DND-41 (cell line): Measurements from ENCODE around the gene CSPG5.

ENCODE experiments used
- ATAC-seq: fragments of 200-7000 bp; cut with Tn5 transposase; 3 replicates; pipeline ENCODE4 v1.9.1; 2021; ENCODE audit warnings: low read depth; ENCODE audit not compliant: insufficient read depth
- DNase-seq: peaks from one replicate; pipeline ENCODE4 v3.0.0-alpha.2; 2020
- H2AFZ ChIP-seq: 2 replicates; pipeline ENCODE4 v1.6.0; 2012; ENCODE audit warnings: low read depth, low read length
- H3K27ac ChIP-seq: 2 replicates; pipeline ENCODE4 v1.5.1; 2012; ENCODE audit warnings: low read length, inconsistent platforms
- H3K27me3 ChIP-seq: fragments of 200-600 bp; sonication (generic); 2 replicates; pipeline ENCODE4 v1.6.0; 2012; ENCODE audit warnings: low read length, mild to moderate bottlenecking, inconsistent platforms; ENCODE audit not compliant: insufficient read depth, poor library complexity
- H3K36me3 ChIP-seq: 2 replicates; pipeline ENCODE4 v1.5.1; 2012; ENCODE audit warnings: low read length, inconsistent platforms; ENCODE audit not compliant: insufficient read depth
- H3K4me1 ChIP-seq: 2 replicates; pipeline ENCODE4 v1.5.1; 2012; ENCODE audit warnings: mild to moderate bottlenecking, low read length; ENCODE audit not compliant: insufficient read depth
- H3K4me2 ChIP-seq: 2 replicates; pipeline ENCODE4 v1.6.0; 2012; ENCODE audit warnings: mild to moderate bottlenecking, moderate library complexity, low read length, inconsistent platforms; ENCODE audit not compliant: insufficient read depth
- H3K4me3 ChIP-seq, 2 experiments: fragments of 200-600 bp in 1 of 2; shearing (Covaris generic) in 1 of 2; 2 replicates each; pipeline ENCODE4 v1.5.1; 2012 to 2016; ENCODE audit warnings: inconsistent platforms in 2 of 2, low read length in 2 of 2, mild to moderate bottlenecking in 2 of 2, low read depth in 1 of 2, moderate library complexity in 1 of 2
- H3K79me2 ChIP-seq: 2 replicates; pipeline ENCODE4 v1.6.0; 2012; ENCODE audit warnings: low read length, inconsistent platforms; ENCODE audit not compliant: insufficient read depth
- H3K9ac ChIP-seq: 2 replicates; pipeline ENCODE4 v1.6.0; 2012; ENCODE audit warnings: low read depth, mild to moderate bottlenecking, inconsistent platforms, low read length, moderate library complexity
- H3K9me3 ChIP-seq: 2 replicates; pipeline ENCODE4 v1.5.1; 2012; ENCODE audit warnings: low read length, moderate library complexity, mild to moderate bottlenecking, inconsistent platforms; ENCODE audit not compliant: insufficient read depth, severe bottlenecking
- H4K20me1 ChIP-seq: 2 replicates; pipeline ENCODE4 v1.6.0; 2012; ENCODE audit warnings: low read length; ENCODE audit not compliant: insufficient read depth
- EZH2 ChIP-seq: IDR thresholded peaks from 3 replicates; pipeline ENCODE4 v1.6.1; 2012; ENCODE audit warnings: borderline replicate concordance, low read depth, mild to moderate bottlenecking, moderate library complexity, low read length, inconsistent platforms; ENCODE audit not compliant: severe bottlenecking
- TF ChIP-seq, protein P1 (sequence below): IDR thresholded peaks from 2 replicates; pipeline ENCODE4 v1.5.1; 2012; ENCODE audit warnings: borderline replicate concordance, low read length, moderate library complexity, mild to moderate bottlenecking; ENCODE audit not compliant: poor library complexity, severe bottlenecking; ENCODE audit errors: extremely low read depth

The CSPG5 gene

DNA sequence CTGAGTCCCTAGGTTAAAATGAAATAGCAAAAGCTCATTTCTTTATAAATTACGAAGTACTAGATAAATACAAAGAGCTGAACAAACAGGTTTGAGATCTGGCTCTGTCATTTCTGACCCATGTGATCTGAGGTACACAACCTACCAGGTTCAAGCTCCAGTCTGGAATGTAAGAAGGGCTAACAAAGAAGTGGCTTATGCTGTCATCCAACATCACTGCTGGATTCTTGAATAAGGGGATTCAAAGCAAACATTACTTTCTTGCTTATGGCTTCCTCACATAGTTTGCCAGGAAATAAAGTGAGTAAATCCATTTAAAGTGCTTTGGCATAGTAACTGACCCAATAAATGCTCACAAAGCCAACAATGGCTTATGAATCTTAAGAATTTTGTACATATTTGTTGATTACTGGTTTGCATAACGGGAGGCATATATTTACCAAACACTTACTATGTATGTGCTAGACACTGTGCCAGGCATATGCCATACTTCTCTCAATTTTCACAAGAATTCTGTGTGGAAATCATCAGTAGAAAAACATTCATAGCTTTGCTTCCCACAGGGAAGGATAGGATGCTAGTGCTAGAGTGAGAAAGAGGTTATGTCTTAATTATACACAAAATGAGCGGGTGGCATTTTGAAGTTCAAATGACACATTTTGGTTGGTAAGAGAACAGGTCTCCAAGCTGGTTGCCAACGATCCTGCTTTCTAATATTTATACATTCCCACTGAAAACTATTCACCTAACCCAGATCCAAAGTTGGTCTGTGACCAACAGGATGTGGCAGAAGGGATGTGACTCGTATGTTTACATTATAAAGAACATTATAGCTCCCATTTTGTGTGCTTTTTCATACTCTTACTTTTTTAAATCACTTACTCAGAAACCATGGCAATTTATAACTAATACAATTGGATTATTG lies 38.7 kb upstream of the CSPG5 start:
- H3K79me2 ChIP-seq = no peaks in the 10 kb centered on the region
- no peaks in the 10 kb centered on the region for H3K4me1 ChIP-seq
- no peak overlapping the region for H3K9ac ChIP-seq
- no peaks in the 10 kb centered on the region for H4K20me1 ChIP-seq
- H3K4me3 ChIP-seq = no peak overlapping the region
- no peaks in the 10 kb centered on the region for H3K27me3 ChIP-seq
- no peak overlapping the region for H2AFZ ChIP-seq
- no peak for ATAC-seq
- TF ChIP-seq EZH2 = no peak
- TF ChIP-seq, protein P1, sequence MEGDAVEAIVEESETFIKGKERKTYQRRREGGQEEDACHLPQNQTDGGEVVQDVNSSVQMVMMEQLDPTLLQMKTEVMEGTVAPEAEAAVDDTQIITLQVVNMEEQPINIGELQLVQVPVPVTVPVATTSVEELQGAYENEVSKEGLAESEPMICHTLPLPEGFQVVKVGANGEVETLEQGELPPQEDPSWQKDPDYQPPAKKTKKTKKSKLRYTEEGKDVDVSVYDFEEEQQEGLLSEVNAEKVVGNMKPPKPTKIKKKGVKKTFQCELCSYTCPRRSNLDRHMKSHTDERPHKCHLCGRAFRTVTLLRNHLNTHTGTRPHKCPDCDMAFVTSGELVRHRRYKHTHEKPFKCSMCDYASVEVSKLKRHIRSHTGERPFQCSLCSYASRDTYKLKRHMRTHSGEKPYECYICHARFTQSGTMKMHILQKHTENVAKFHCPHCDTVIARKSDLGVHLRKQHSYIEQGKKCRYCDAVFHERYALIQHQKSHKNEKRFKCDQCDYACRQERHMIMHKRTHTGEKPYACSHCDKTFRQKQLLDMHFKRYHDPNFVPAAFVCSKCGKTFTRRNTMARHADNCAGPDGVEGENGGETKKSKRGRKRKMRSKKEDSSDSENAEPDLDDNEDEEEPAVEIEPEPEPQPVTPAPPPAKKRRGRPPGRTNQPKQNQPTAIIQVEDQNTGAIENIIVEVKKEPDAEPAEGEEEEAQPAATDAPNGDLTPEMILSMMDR = no peak
- H3K27ac ChIP-seq = no peak overlapping the region
- no peak for DNase-seq
- H3K9me3 ChIP-seq = no peaks in the 10 kb centered on the region
- no peak overlapping the region for H3K4me2 ChIP-seq
- peaks cover 94% of the 10 kb centered on the region for H3K36me3 ChIP-seq

DNA sequence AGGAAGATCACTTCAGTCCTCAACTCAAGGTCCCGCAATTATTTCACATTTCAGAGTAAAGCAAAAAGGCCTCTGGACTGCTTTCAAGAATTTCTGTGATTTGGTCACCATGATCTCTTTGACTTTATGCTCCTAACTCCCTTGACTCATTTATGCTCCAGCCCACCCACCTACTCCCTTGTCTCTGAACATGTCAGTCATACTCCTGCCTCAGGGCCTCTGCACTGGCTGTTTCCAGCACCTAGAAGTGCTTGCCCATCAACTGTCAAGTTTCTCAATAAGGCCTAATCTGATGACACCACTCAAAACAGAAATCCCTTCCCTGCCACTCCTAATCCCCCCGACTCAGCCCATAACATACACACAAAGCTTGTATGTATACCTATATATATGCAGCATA lies 36.1 kb upstream of the CSPG5 start:
- H3K79me2 ChIP-seq = no peaks in the 10 kb centered on the region
- no peaks in the 10 kb centered on the region for H4K20me1 ChIP-seq
- H3K9me3 ChIP-seq = no peaks in the 10 kb centered on the region
- no peaks in the 10 kb centered on the region for H3K4me1 ChIP-seq
- DNase-seq (no peak), ATAC-seq (no peak)
- peaks cover 94% of the 10 kb centered on the region for H3K36me3 ChIP-seq
- no peaks in the 10 kb centered on the region for H3K27me3 ChIP-seq
- no peak overlapping the region for H3K4me3 ChIP-seq
- TF ChIP-seq, protein P1 = no peak
- no peak for TF ChIP-seq EZH2
- H3K9ac ChIP-seq = no peak overlapping the region
- H3K27ac ChIP-seq = no peak overlapping the region
- H3K4me2 ChIP-seq = no peak overlapping the region
- H2AFZ ChIP-seq = no peak overlapping the region

DNA sequence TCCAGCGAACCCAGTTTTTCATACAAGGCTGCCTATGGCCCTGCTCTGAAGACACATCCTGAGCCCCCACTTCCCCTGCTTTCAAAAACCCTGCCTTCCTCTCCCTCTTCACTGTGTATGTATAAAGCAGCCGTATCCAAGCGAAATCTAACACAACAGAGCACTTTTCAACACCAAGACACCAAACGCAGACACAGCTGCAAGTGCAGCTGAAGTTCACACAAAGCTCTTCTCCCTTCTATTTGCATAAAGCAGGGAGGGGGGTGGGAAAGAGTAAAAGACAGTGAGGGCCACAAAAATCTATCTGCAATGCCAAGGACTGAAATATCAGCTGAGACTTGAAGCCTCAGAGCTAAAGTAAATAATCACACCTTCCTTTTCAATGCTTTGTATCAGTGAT lies 35.1 kb upstream of the CSPG5 start:
- Histone ChIP-seq H3K4me1 (no peaks in the 10 kb centered on the region), H3K9ac (no peak overlapping the region), H3K79me2 (no peaks in the 10 kb centered on the region), H4K20me1 (no peaks in the 10 kb centered on the region), H3K27ac (no peak overlapping the region), H3K4me3 (no peak overlapping the region), H3K9me3 (no peaks in the 10 kb centered on the region), H2AFZ (no peak overlapping the region), H3K4me2 (no peak overlapping the region), H3K27me3 (no peaks in the 10 kb centered on the region), H3K36me3 (peaks cover 92% of the 10 kb centered on the region)
- TF ChIP-seq, protein P1 = no peak
- TF ChIP-seq EZH2 = no peak
- ATAC-seq (no peak), DNase-seq (no peak)
